Prostate gland (tissue), 2 donors: ENCODE results near the gene PAQR7. TPM values are rescaled to one million over a fixed set of nuclear protein-coding genes. Genes with fewer than 3 reads are reported as not detected.

ENCODE experiments used
- DNase-seq: peaks from one replicate; pipeline ENCODE4 v3.0.0-alpha.2; 2019; ENCODE audit warnings: low spot score
- H3K27ac ChIP-seq, 2 donors: fragments of 200-600 bp; sonication (generic); 2 replicates each; pipeline ENCODE4 v1.5.1; 2017 to 2019
- H3K27me3 ChIP-seq: fragments of 200-600 bp; sonication (generic); replicated peaks from 2 replicates; pipeline ENCODE4 v1.5.1; 2019; ENCODE audit not compliant: insufficient read depth
- H3K36me3 ChIP-seq, 2 donors: fragments of 200-600 bp; sonication (generic); 1 replicate in 1 of 2; 2 replicates in 1 of 2; pipeline versions ENCODE4 v1.5.1 to v1.8.1; 2017 to 2019
- H3K4me1 ChIP-seq: fragments of 200-600 bp; sonication (generic); replicated peaks from 2 replicates; pipeline ENCODE4 v1.5.1; 2019
- H3K4me3 ChIP-seq, 2 donors: fragments of 200-600 bp; sonication (generic); 2 replicates each; pipeline ENCODE4 v1.5.1; 2017 to 2019
- H3K9me3 ChIP-seq: fragments of 200-600 bp; sonication (generic); 2 replicates; pipeline ENCODE4 v1.5.1; 2017
- CTCF ChIP-seq, 4 experiments: fragments of 200-600 bp in 2 of 4; fragments of 450-650 bp in 2 of 4; sonication (generic) in 2 of 4; IDR thresholded peaks; 1 replicate in 3 of 4; 2 replicates in 1 of 4; pipeline ENCODE4 v1.5.1; 2016 to 2019; ENCODE audit warnings: antibody characterized with exemption in 4 of 4, mild to moderate bottlenecking in 2 of 4, moderate library complexity in 2 of 4
- POLR2A ChIP-seq: fragments of 450-650 bp; IDR thresholded peaks from one replicate; pipeline ENCODE4 v1.6.1; 2016; ENCODE audit warnings: antibody characterized with exemption, mild to moderate bottlenecking
- POLR2AphosphoS5 ChIP-seq: sonication (generic); formaldehyde crosslinking; IDR thresholded peaks from one replicate; pipeline ENCODE4 v1.6.1; 2017; ENCODE audit warnings: antibody characterized with exemption
- WGBS: methylation state at CpG from one replicate; pipeline ENCODE4 v1.1.5; 2018; 5-methylcytosine and 5-hydroxymethylcytosine counted together
- intact Hi-C: fragments of 100-400 bp; cut with DNase I; formaldehyde crosslinking; loops from one replicate; pipeline ENCODE4 v1.14.2; 2022
- total RNA-seq, 2 donors: library from RNA; depleted of rRNA; stranded (reverse); fragments of >200 nt; gene quantifications; one replicate each; pipeline ENCODE4 v1.1.0, GENCODE V29; 2016

PAQR7 gene
- total RNA-seq, 2 donors from 2014 or later, result 7.8 to 74.0 TPM

GRCh38 chr1:25837262-25837875 is 38.1 kb downstream of the PAQR7 start:
- TF ChIP-seq POLR2A (no peak), CTCF (IDR thresholded peaks at IDR 0.05) (peak in 3 of 4 experiments; percentile 33 to 69 (median 60)), POLR2AphosphoS5 (peak; percentile 53)
- peaks cover 0 to under 1% of the 10 kb centered on the region in 2 donors for H3K36me3 ChIP-seq

GRCh38 chr1:25836695-25837094 is 38.8 kb downstream of the PAQR7 start:
- H3K9me3 ChIP-seq, result no peaks in the 10 kb centered on the region
- H3K27me3 ChIP-seq, result no peaks in the 10 kb centered on the region
- no peak for DNase-seq
- TF ChIP-seq POLR2A (no peak), CTCF (IDR thresholded peaks at IDR 0.05) (no peak), POLR2AphosphoS5 (no peak)
- WGBS, result 60% methylated on average over 3 of the region's 3 CpGs
- H3K36me3 ChIP-seq, result peaks cover 0 to 7% of the 10 kb centered on the region in 2 donors
- H3K4me3 ChIP-seq, result no peak overlapping the region
- intact Hi-C loops, result no loop called here
- peaks cover 10% of the 10 kb centered on the region for H3K4me1 ChIP-seq
- H3K27ac ChIP-seq, result peak overlapping the region in 1 of 2 donors; percentile 39

More at GRCh38 chr1:25837262-25837875, 38.1 kb downstream of the PAQR7 start:
- no peak for DNase-seq
- Histone ChIP-seq H3K9me3 (no peaks in the 10 kb centered on the region), H3K27ac (peak overlapping the region; percentile 39 to 41), H3K4me1 (peaks cover 10% of the 10 kb centered on the region), H3K27me3 (no peaks in the 10 kb centered on the region), H3K4me3 (no peak overlapping the region)
- WGBS, result 77% methylated on average over 1 of the region's 1 CpG
- intact Hi-C loops, result no loop called here

GRCh38 chr1:25834894-25835293 is 40.6 kb downstream of the PAQR7 start:
- WGBS, result 63% methylated on average over 3 of the region's 3 CpGs
- DNase-seq, result no peak
- H3K9me3 ChIP-seq, result no peaks in the 10 kb centered on the region
- no peak overlapping the region for H3K27ac ChIP-seq
- peaks cover 10% of the 10 kb centered on the region for H3K4me1 ChIP-seq
- peaks cover 0 to 22% of the 10 kb centered on the region in 2 donors for H3K36me3 ChIP-seq
- H3K27me3 ChIP-seq, result no peaks in the 10 kb centered on the region
- no peak overlapping the region for H3K4me3 ChIP-seq
- TF ChIP-seq CTCF (IDR thresholded peaks at IDR 0.05) (no peak), POLR2A (no peak), POLR2AphosphoS5 (no peak)
- intact Hi-C loops, result no loop called here

GRCh38 chr1:25833158-25833557 is 42.4 kb downstream of the PAQR7 start:
- WGBS, result 98% methylated on average over 5 of the region's 5 CpGs
- Histone ChIP-seq H3K27ac (no peak overlapping the region), H3K27me3 (no peaks in the 10 kb centered on the region), H3K9me3 (no peaks in the 10 kb centered on the region), H3K36me3 (peaks cover 10 to 38% of the 10 kb centered on the region in 2 donors), H3K4me3 (no peak overlapping the region), H3K4me1 (peaks cover 10% of the 10 kb centered on the region)
- DNase-seq, result no peak
- intact Hi-C loops, result no loop called here
- TF ChIP-seq POLR2A, result no peak

- Histone ChIP-seq H3K36me3 (peaks cover 10 to 45% of the 10 kb centered on the region in 2 donors), H3K4me3 (no peak overlapping the region), H3K9me3 (no peaks in the 10 kb centered on the region), H3K4me1 (peaks cover 9% of the 10 kb centered on the region), H3K27me3 (no peaks in the 10 kb centered on the region), H3K27ac (no peak overlapping the region)
- TF ChIP-seq CTCF (IDR thresholded peaks at IDR 0.05), result no peak
- DNase-seq, result no peak
- WGBS, result 85% methylated on average over 6 of the region's 6 CpGs
- intact Hi-C loops, result no loop called here
Observed at GRCh38 chr1:25832336-25833037, 43.0 kb downstream of the PAQR7 start.
